Activated CD4-positive, alpha-beta memory T cell treated with anti-CD3 and anti-CD28 coated beads for 36 hours (primary cell): ENCODE data around the gene RBPJL. TPM values are rescaled to one million over a fixed set of nuclear protein-coding genes. Genes with fewer than 3 reads are reported as not detected.

Experiments
- CTCF ChIA-PET: fragments of 350-600 bp; sonication (Branson Sonifier 250); formaldehyde crosslinking; loops from one replicate; lab custom pipeline; 2021; ENCODE audit warnings: antibody characterized with exemption, inconsistent platforms; lab: Charles Lee
- POLR2A ChIA-PET: fragments of 350-600 bp; sonication (Branson Sonifier 250); formaldehyde crosslinking; loops from one replicate; lab custom pipeline; 2021; ENCODE audit warnings: antibody characterized with exemption; lab: Charles Lee
- DNase-seq: peaks from one replicate; pipeline ENCODE4 v3.0.0-alpha.2; 2020
- H3K27ac Mint-ChIP-seq: one replicate; pipeline ENCODE4 v1.8.0; 2021; ENCODE audit warnings: mixed read lengths
- H3K27me3 Mint-ChIP-seq: one replicate; pipeline ENCODE4 v1.8.0; 2021; ENCODE audit warnings: mixed read lengths
- H3K36me3 Mint-ChIP-seq: one replicate; pipeline ENCODE4 v1.8.0; 2021; ENCODE audit warnings: mixed read lengths
- H3K4me1 Mint-ChIP-seq: one replicate; pipeline ENCODE4 v1.8.0; 2021; ENCODE audit warnings: low read depth, mixed read lengths
- H3K4me3 Mint-ChIP-seq: one replicate; pipeline ENCODE4 v1.8.0; 2021; ENCODE audit warnings: mild to moderate bottlenecking, mixed read lengths
- H3K9me3 Mint-ChIP-seq: one replicate; pipeline ENCODE4 v1.8.0; 2021; ENCODE audit warnings: mixed read lengths
- intact Hi-C: fragments of 100-400 bp; cut with micrococcal nuclease; formaldehyde crosslinking; loops from one replicate; pipeline ENCODE4 v1.15.1; 2023
- total RNA-seq, 2 experiments: library from RNA; stranded (reverse); gene quantifications; one replicate each; pipeline ENCODE4 v1.2.3, GENCODE V29; 2021

RBPJL gene
- total RNA-seq, 2 experiments from 2014 or later = not detected

DNA sequence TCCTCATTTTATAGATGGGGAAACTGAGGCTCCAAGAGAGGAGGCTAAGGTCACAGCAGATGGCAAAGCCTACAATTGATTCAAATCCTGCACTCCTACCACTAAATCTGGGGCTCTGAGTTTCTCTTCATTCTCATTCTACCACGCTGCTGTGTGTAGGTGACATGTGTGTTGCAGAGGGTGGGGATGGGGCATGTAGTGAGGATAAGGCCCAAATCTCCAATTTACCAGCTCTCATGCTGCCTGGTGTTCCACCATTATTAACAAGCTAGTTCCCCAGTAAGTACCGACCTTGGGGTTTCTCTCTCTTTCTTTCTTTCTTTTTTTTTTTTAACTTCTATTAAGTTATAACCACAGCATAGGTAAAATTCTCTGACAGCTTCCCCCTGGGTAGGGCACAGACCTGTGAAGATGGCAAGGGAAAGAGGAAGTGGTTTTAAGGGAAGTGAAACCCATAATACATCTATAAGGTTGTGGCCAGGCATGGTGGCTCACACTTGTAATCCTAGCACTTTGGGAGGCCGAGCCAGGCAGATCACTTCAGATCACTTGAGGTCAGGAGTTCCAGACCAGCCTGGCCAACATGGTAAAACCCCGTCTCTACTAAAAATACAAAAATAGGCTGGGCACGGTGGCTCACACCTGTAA lies 14.4 kb downstream of the RBPJL start:
- H3K4me3 Mint-ChIP-seq = no peak overlapping the region
- H3K9me3 Mint-ChIP-seq = no peaks in the 10 kb centered on the region
- H3K27me3 Mint-ChIP-seq = peaks cover 5% of the 10 kb centered on the region
- intact Hi-C loops = no loop called here
- ChIA-PET CTCF (interaction anchor here (1.0 to 8.8 kb wide), 10 partner anchors 9 to 449 kb away, joined by 3 to 133 read pairs (median 23); partner anchors contain the start of gene SYS1), POLR2A (no interaction called here)
- peak; percentile 33 for DNase-seq
- peaks cover 30% of the 10 kb centered on the region for H3K4me1 Mint-ChIP-seq
- no peak overlapping the region for H3K27ac Mint-ChIP-seq
- H3K36me3 Mint-ChIP-seq = no peaks in the 10 kb centered on the region

DNA sequence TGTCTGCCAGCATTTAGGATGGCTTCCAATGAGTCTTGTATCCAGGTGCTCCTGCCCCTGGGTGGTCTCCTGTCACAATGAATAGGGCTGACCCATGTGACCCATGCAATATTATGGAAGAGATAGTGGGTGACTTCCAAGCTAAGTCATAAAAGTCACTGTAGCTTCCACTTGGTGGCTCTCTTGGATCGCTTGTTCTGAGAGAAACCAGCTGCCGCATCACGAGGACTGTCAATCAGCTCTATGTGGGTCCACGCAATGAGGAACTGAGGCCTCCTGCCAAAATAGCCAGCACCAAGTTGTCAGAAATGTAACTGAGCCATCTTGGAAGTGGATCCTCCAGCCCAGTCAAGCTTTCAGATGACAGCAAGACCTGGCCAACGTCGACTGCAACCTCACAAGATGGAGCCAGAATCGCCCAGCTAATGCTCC lies 16.3 kb downstream of the RBPJL start:
- no peak overlapping the region for H3K4me3 Mint-ChIP-seq
- no peak for DNase-seq
- H3K27me3 Mint-ChIP-seq = no peaks in the 10 kb centered on the region
- ChIA-PET POLR2A (interaction anchor here (0.5 kb wide), 1 partner anchor 120 kb away, joined by 5 read pairs; no protein-coding TSS in a partner anchor), CTCF (interaction anchor here (0.7 to 8.8 kb wide), 8 partner anchors 12 to 448 kb away, joined by 3 to 133 read pairs (median 3); partner anchors contain the start of genes PIGT and SYS1)
- no peaks in the 10 kb centered on the region for H3K9me3 Mint-ChIP-seq
- no peak overlapping the region for H3K27ac Mint-ChIP-seq
- peaks cover 26% of the 10 kb centered on the region for H3K4me1 Mint-ChIP-seq
- intact Hi-C loops = no loop called here
- peaks cover 5% of the 10 kb centered on the region for H3K36me3 Mint-ChIP-seq

- ChIA-PET CTCF (interaction anchor here (1.0 to 8.8 kb wide), 5 partner anchors 30 to 447 kb away, joined by 3 to 133 read pairs (median 3); partner anchors contain the start of genes PIGT and SYS1), POLR2A (no interaction called here)
- H3K9me3 Mint-ChIP-seq = no peaks in the 10 kb centered on the region
Measured at GRCh38 chr20:45323731-45324130, 17.1 kb downstream of the RBPJL start.

DNA sequence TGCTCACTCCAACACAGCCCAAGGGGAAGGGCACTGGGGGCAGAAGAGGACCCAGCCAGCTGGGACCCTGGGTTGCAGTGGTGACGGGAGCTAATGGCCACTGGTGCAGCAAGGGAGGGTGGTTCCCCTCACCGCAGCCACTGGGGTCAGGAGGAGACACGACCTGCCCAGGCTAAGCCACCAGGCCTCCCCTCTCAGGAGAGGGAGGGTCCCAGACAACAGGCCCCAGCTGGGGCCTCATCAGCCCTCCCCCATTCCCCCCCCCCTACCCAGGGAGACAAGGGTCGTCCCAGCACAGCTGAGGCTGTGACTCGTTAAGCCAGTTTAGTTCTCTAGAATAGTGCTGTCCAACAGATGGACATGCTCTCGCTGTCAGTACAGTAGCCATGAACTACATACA lies 18.7 kb downstream of the RBPJL start:
- Mint-ChIP-seq H3K4me3 (no peak overlapping the region), H3K27ac (no peak overlapping the region), H3K9me3 (no peaks in the 10 kb centered on the region), H3K27me3 (no peaks in the 10 kb centered on the region), H3K4me1 (peaks cover 9% of the 10 kb centered on the region), H3K36me3 (peaks cover 17% of the 10 kb centered on the region)
- intact Hi-C loops = no loop called here
- no peak for DNase-seq
- ChIA-PET CTCF (interaction anchor here (1.9 kb wide), 1 partner anchor 111 kb away, joined by 9 read pairs; no protein-coding TSS in a partner anchor), POLR2A (interaction anchor here (0.7 kb wide), 1 partner anchor 16 kb away, joined by 4 read pairs; no protein-coding TSS in a partner anchor)

More at GRCh38 chr20:45323731-45324130, 17.1 kb downstream of the RBPJL start:
- intact Hi-C loops = no loop called here
- H3K27ac Mint-ChIP-seq = no peak overlapping the region
- no peaks in the 10 kb centered on the region for H3K27me3 Mint-ChIP-seq
- no peak overlapping the region for H3K4me3 Mint-ChIP-seq
- H3K4me1 Mint-ChIP-seq = peaks cover 19% of the 10 kb centered on the region
- H3K36me3 Mint-ChIP-seq = peaks cover 11% of the 10 kb centered on the region
- no peak for DNase-seq

- Mint-ChIP-seq H3K9me3 (no peaks in the 10 kb centered on the region), H3K27ac (no peak overlapping the region), H3K4me1 (no peaks in the 10 kb centered on the region), H3K4me3 (no peak overlapping the region), H3K36me3 (peaks cover 26% of the 10 kb centered on the region), H3K27me3 (no peaks in the 10 kb centered on the region)
- ChIA-PET CTCF (interaction anchor here (1.4 kb wide), 1 partner anchor 10 kb away, joined by 5 read pairs; no protein-coding TSS in a partner anchor), POLR2A (no interaction called here)
- DNase-seq = no peak
- intact Hi-C loops = no loop called here
Measured at GRCh38 chr20:45328451-45328850, 21.8 kb downstream of the RBPJL start.

GRCh38 chr20:45329497-45330319 lies 23.1 kb downstream of the RBPJL start:
- CTCF ChIA-PET = interaction anchor here (0.6 kb wide), 1 partner anchor 36 kb away, joined by 3 read pairs; no protein-coding TSS in a partner anchor
- POLR2A ChIA-PET = no interaction called here
- no peaks in the 10 kb centered on the region for H3K27me3 Mint-ChIP-seq
- intact Hi-C loops = no loop called here
- no peaks in the 10 kb centered on the region for H3K4me1 Mint-ChIP-seq
- no peak overlapping the region for H3K4me3 Mint-ChIP-seq
- no peaks in the 10 kb centered on the region for H3K9me3 Mint-ChIP-seq
- DNase-seq = no peak
- H3K27ac Mint-ChIP-seq = no peak overlapping the region
- H3K36me3 Mint-ChIP-seq = peaks cover 26% of the 10 kb centered on the region

GRCh38 chr20:45330476-45330875 lies 23.8 kb downstream of the RBPJL start:
- H3K27me3 Mint-ChIP-seq = no peaks in the 10 kb centered on the region
- H3K27ac Mint-ChIP-seq = no peak overlapping the region
- H3K4me3 Mint-ChIP-seq = no peak overlapping the region
- intact Hi-C loops = no loop called here
- DNase-seq = no peak
- H3K4me1 Mint-ChIP-seq = no peaks in the 10 kb centered on the region
- ChIA-PET POLR2A (no interaction called here), CTCF (no interaction called here)
- no peaks in the 10 kb centered on the region for H3K9me3 Mint-ChIP-seq
- H3K36me3 Mint-ChIP-seq = peaks cover 26% of the 10 kb centered on the region

- Mint-ChIP-seq H3K36me3 (peaks cover 20% of the 10 kb centered on the region), H3K4me1 (peaks cover 3% of the 10 kb centered on the region), H3K4me3 (no peak overlapping the region), H3K9me3 (no peaks in the 10 kb centered on the region), H3K27ac (no peak overlapping the region), H3K27me3 (no peaks in the 10 kb centered on the region)
- no peak for DNase-seq
- intact Hi-C loops = no loop called here
- ChIA-PET POLR2A (interaction anchor here (0.6 kb wide), 1 partner anchor 11 kb away, joined by 3 read pairs; no protein-coding TSS in a partner anchor), CTCF (interaction anchor here (1.0 to 2.5 kb wide), 5 partner anchors 18 to 113 kb away, joined by 3 to 9 read pairs (median 6); no protein-coding TSS in a partner anchor)
Measured at GRCh38 chr20:45336530-45337366, 30.1 kb downstream of the RBPJL start.

DNA sequence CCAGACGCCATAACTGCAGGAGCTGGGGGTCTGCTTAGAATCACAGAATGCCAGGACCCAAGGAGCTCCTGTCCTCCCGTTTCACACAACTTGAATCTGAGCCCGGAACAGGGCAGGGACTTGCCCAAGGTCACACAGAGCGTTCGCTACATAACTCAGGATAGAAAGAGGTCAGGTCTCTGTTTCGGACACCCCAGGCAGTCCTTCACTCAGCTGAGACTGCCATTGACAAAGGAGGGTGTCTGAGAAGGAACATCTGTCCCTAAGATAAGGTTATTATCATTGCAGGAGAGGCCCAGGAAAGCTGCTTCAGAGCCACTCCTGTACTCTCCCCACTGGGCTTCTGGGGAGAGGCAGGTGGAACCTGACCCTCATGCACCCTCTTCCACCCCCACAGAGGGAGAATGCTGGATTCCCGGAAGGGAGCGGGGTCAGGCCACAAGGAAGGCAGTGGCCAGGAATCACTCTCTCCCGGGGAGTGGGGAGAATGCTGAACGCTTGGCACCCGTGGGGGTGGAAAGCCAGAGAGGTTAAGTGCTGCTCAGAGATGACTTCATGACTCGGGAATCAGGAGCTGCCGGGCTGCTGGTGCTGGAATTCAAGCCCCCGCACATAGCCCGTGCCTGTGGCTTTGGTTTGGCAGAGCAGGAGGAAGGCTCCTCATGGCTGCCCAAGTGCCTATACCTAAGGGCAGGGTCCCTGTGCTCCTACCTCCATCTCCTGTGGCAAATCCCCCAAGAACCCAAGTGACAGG lies 30.9 kb downstream of the RBPJL start:
- DNase-seq = no peak
- no peaks in the 10 kb centered on the region for H3K9me3 Mint-ChIP-seq
- H3K4me1 Mint-ChIP-seq = peaks cover 3% of the 10 kb centered on the region
- no peak overlapping the region for H3K4me3 Mint-ChIP-seq
- intact Hi-C loops = no loop called here
- H3K36me3 Mint-ChIP-seq = peaks cover 22% of the 10 kb centered on the region
- no peaks in the 10 kb centered on the region for H3K27me3 Mint-ChIP-seq
- no peak overlapping the region for H3K27ac Mint-ChIP-seq
- ChIA-PET CTCF (interaction anchor here (1.0 to 2.5 kb wide), 3 partner anchors 44 to 112 kb away, joined by 3 to 9 read pairs (median 4); no protein-coding TSS in a partner anchor), POLR2A (interaction anchor here (0.6 kb wide), 1 partner anchor 10 kb away, joined by 3 read pairs; no protein-coding TSS in a partner anchor)

GRCh38 chr20:45338121-45339030 lies 31.7 kb downstream of the RBPJL start:
- no peaks in the 10 kb centered on the region for H3K9me3 Mint-ChIP-seq
- no peak for DNase-seq
- no peak overlapping the region for H3K4me3 Mint-ChIP-seq
- peaks cover 9% of the 10 kb centered on the region for H3K4me1 Mint-ChIP-seq
- intact Hi-C loops = no loop called here
- no peaks in the 10 kb centered on the region for H3K27me3 Mint-ChIP-seq
- ChIA-PET CTCF (interaction anchor here (0.5 to 1.6 kb wide), 2 partner anchors 44 to 113 kb away, joined by 3 read pairs; no protein-coding TSS in a partner anchor), POLR2A (no interaction called here)
- H3K36me3 Mint-ChIP-seq = peaks cover 22% of the 10 kb centered on the region
- no peak overlapping the region for H3K27ac Mint-ChIP-seq
